Head of caudate nucleus (tissue), 42 donors: ENCODE data around the gene ACVR1B.
A peak's percentile ranks its signal among the peaks of the same experiment; 100 is the strongest.

ENCODE experiments used
- DNase-seq, 42 donors: peaks; one replicate each; pipeline versions ENCODE4 v3.0.0 to v3.0.0-alpha.2; 2020 to 2021; ENCODE audit warnings: mixed read lengths in 7 of 42
- intact Hi-C: fragments of 100-400 bp; cut with DNase I; formaldehyde crosslinking; loops from one replicate; pipeline ENCODE4 v1.15.0; 2022

The ACVR1B gene

DNA sequence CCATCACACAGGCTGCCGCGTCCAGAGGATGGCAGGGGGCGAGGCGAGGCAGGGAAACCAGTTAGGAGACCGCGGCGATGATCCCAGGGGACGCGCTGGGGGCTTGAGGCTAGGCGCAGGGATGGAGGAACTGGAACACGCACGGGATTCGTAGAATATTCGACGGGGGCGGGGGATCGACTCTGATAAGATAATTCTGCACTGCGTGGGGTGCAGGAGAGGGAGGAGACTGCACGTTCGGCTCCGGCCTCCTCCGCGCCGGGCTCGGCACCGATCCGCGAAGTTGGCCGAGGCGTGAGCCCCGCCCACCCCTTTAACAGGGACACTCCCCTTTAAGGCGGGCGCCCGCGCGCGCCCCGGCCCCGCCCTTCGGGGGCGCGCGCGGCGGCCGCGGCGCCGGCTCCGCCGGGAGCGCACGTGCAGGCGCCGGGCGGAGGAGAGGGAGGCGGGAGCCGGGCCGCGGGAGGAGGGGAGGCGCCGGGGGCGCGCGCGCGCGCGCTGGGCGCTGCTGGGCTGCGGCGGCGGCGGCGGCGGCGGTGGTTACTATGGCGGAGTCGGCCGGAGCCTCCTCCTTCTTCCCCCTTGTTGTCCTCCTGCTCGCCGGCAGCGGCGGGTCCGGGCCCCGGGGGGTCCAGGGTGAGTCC is at the start of gene ACVR1B:
Gene ACVR1B (plus strand): TSS at position 501 of the 644 bp plus-strand sequence. CDS start 45 bp downstream, at position 546.
- peak; percentile 80 to 97 (median 91) for DNase-seq
- intact Hi-C loops, result no loop called here

GRCh38 chr12:51901881-51902280 is 49.6 kb upstream of the ACVR1B start:
- intact Hi-C loops, result no loop called here
- DNase-seq, result peak in 1 of 42 donors; percentile 13

DNA sequence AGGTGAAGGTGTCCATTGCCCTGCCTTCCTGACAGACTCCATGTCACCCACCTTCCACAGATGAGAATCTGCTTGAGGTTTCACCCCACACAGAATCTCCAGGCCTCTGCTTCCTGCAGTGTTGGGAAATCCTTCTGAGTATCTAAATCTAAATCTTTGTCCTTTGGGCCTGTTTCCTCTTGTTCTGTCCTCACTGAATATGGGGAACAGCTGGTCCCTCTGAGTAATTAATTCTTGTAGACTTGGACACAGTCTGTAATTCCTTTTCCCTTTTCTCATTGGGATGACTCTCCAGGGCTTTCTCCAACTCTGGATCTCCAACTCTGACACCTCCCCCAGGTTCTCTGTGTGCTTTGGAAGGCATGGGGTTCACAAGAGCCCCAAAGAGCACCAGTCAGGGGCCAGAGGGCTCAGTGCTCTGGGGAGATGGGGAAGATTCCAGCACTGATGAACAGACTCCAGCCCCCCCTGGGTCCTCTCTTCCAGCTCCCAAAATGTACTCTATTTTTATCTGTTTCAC is 46.5 kb upstream of the ACVR1B start:
- DNase-seq, result no peak
- intact Hi-C loops, result no loop called here

DNA sequence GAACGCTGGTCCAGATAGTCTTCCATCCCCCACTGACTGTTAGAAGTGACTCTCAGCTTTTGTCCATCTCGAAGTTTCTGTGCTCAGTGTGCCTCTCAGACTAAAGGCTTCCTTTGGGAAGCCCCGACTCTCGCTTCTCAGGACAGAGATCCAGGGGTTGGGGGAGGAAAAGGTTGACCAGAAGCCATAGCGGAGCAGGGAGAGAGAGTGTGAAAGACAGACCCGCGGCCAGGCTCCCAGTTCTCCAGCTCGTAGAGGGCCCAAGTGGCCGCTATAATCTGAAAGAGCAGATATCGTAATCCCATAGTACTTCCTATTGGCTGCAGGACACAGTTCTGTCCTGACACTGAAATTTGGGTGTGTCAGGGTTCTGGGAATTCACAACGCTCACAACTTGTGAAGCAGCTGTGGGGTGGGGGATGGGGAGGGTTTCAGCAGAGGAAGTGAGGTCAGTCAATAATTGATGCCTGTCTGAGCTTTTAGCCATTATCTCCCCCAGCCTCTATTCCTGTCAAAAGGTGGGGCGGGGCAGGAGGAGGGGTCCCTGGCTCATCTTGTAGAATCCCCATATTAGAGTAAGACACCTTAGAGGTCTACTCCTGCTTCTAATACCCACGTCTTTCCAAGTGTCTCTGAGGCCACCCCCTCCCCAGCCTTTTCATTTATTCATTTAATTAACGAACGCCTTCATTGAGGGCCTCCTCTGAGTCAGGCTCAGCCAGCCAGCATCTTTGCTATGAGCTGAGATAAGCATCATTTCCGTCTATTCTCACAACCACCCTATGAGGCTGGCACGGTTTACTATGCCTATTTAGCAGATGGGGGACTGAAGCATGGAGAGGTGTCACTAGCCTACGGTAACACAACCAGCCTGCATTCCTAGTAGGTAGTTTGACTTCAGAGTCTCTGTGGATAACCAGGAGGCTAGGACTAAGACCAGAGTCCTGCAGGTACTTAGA is 45.7 kb upstream of the ACVR1B start:
- no peak for DNase-seq
- intact Hi-C loops, result no loop called here

DNA sequence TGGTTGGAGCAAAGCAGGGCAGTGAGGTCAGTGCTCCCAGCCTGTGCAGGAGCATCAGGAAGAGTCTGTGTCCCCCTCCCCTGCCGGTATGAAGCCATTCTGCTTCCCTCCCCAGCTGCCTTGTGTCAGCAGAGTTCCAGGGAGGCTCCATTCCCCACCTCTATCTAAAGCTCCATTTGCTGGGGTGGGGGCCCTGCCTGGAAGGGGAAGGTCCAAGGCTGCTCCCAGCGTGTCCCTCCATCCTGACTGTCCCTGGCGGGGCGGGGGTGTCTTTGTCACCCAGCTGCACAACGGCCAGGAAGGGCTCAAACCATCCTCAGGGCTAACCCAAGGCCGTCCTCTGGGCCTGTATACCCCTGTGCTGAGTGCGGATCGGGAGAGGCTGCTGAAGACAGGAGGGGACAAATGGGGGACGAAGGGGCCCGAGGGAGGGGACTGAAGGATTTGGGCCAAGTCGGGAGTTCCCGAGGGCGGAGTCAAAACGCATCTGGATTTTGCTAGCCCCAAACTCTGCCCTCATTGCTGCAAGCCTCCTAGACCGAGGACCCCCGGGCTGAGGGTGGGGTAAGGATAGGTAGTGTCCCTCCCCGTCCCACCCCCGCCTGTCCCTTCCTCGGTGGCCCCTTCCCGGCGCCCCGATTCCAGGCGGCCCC is 44.9 kb upstream of the ACVR1B start:
- intact Hi-C loops, result no loop called here
- DNase-seq, result no peak

DNA sequence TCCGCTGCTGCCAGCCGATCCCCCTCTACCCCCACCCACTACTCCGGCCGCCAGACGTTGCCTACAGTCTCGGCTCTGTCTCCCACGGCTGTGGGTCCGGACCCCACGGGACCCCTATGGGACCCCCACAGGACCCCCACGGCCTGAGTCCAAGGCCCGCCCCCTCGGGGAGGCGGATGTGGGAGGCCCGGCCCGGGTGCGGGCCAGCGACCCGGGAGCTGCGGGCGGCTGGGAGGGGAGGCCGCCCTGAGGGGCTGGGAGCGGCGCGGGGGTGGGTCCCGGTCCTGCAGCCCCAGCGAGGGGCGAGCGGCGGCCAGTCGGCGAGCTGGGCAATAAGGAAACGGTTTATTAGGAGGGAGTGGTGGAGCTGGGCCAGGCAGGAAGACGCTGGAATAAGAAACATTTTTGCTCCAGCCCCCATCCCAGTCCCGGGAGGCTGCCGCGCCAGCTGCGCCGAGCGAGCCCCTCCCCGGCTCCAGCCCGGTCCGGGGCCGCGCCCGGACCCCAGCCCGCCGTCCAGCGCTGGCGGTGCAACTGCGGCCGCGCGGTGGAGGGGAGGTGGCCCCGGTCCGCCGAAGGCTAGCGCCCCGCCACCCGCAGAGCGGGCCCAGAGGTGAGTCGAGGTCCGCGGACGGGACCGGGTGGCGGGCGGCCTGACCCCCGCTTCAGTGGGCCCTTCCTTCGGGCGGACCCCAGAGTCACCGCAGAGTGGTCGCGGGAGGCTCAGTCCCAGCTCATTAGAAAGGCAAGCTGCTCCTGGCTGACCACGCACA is 44.2 kb upstream of the ACVR1B start, which contains the start of gene ACVRL1:
Gene ACVRL1 (plus strand): TSS at position 422 of the 773 bp plus-strand sequence. CDS start 4,971 bp downstream, outside the sequence.
- intact Hi-C loops, result no loop called here
- DNase-seq, result no peak

GRCh38 chr12:51907856-51908425 is 43.6 kb upstream of the ACVR1B start:
- DNase-seq, result no peak
- intact Hi-C loops, result no loop called here

DNA sequence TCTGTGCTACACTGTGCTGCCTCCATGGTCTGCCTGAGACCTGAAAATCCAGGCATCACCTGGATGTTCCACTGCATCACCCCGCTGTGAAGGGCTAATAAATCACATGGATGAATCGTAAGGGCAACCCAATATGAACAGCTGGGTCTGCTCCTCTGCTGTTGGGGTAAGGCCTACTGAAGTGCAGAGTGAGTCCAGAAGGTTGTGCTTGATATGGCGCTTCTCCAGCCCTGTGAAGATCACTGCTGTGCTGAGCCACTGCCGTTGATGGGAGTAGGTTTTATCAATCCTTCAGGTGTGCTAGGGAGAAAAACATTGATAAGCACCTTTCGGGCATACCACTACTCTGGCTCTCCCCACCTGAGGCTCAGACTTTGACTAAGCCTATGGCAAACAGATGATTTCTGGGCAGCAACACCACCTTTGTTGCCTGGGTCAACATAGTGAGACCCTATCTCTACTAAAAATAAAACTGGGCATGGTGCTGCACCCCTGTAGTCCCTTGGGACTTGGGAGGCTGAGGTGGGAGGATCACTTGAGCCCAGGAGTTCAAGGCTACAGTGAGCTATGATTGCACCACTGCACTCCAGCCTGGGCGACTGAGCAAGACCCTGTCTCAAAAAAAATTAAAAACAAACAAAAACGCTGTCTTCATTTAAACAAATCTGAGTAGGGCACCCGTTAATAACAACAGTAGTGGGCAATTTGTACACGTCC is 42.5 kb upstream of the ACVR1B start:
- intact Hi-C loops, result no loop called here
- DNase-seq, result no peak

DNA sequence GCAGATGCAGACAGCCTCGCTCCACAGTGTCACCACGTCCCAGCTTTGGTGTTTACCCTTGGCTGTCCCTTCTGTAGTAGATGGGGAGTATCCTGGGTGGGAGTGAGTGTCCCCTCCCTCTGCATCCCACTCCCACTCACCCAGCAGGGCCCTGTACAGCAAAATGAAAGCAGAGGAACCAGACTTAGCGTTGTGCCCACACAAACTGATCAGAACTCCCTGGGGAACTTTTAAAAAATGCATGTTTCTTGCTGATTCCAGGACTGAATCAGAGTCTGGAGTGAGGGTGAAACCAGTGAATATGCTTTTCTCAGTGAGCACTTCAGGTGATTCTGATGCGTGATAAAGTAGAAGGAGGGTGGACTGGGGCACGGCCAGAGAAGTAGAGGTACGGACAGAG is 41.3 kb upstream of the ACVR1B start:
- intact Hi-C loops, result no loop called here
- no peak for DNase-seq

GRCh38 chr12:51910691-51911090 is 40.8 kb upstream of the ACVR1B start:
- DNase-seq, result no peak
- intact Hi-C loops, result no loop called here

DNA sequence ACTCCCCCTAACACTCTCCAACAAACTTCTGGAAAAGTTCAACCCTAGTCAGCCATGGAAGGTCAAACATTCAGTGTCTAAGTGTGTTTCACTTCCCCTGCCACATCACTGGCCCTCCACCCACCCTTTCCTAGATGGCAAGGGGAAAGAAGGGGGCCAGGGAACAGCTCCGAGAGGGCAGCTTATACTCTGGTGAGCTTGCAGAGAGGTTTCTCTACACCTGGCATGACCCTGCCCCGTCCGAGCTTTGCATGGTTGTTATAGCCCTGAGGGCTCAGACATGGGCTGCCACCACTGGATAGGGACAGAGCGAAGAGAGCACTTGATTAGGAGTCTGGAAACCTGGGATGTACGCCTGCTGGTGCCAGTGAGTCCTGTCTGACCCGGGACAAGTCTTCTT is 40.2 kb upstream of the ACVR1B start:
- intact Hi-C loops, result no loop called here
- DNase-seq, result no peak

- intact Hi-C loops, result no loop called here
- no peak for DNase-seq
Observed at GRCh38 chr12:51911788-51912711, 39.4 kb upstream of the ACVR1B start.

GRCh38 chr12:51913071-51914033 is 38.1 kb upstream of the ACVR1B start:
- intact Hi-C loops, result no loop called here
- no peak for DNase-seq

DNA sequence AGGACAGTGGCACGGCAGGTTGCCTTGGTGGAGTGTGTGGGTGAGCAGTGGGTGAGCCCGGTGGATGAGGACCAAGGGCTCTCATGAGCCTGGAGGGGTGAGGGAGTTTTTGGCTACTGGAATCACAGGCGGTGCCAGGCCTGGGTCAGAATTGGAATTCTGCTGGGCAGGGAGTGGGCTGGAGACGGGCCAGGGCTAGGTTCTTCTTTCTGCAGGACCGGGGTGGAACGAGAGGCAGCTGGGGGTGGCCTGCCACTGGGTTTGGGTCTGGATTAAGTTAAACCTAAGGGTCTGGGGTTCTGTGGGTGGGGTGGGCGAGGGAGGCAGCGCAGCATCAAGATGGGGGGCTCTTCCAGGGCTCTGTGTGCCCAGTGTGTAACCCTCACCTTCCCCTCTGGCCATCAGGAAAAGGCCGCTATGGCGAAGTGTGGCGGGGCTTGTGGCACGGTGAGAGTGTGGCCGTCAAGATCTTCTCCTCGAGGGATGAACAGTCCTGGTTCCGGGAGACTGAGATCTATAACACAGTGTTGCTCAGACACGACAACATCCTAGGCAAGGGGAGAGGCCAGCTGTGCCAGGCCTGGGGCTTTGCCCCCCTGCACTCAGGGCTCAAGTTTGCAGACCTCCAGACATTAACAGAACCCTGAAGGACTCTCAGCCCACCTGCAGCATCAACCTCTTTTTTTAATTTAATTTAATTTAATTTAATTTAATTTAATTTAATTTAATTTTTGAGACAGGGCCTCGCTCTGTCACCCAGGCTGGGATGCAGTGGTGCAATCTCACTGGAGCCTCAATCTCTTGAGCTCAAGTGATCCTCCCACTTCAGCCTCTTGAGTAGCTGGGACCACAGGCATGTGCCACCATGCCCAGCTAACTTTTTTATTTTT is 37.2 kb upstream of the ACVR1B start:
- DNase-seq, result no peak
- intact Hi-C loops, result no loop called here
